DOHH2 (cell line): ENCODE measurements around the gene SLC15A2.

Source experiments
- H3F3A ChIP-seq: fragments of 200-600 bp; sonication (generic), shearing (Covaris generic); 2 replicates; pipeline ENCODE4 v1.6.0; 2016; ENCODE audit warnings: antibody characterized with exemption, mild to moderate bottlenecking; ENCODE audit not compliant: control insufficient read depth, insufficient read depth
- H3K27ac ChIP-seq: fragments of 200-600 bp; sonication (generic); 2 replicates; pipeline ENCODE4 v1.5.1; 2014; ENCODE audit warnings: low read depth, mild to moderate bottlenecking, low read length, moderate library complexity
- H3K27me3 ChIP-seq: fragments of 200-600 bp; sonication (generic); 2 replicates; pipeline ENCODE4 v1.6.1; 2014; ENCODE audit warnings: mild to moderate bottlenecking, low read length, mixed read lengths; ENCODE audit not compliant: control insufficient read depth
- H3K36me3 ChIP-seq: fragments of 200-600 bp; sonication (generic); 2 replicates; pipeline ENCODE4 v1.6.1; 2014; ENCODE audit warnings: mild to moderate bottlenecking, low read length, moderate library complexity, mixed read lengths; ENCODE audit not compliant: control insufficient read depth
- H3K4me1 ChIP-seq: fragments of 200-600 bp; sonication (generic); 2 replicates; pipeline ENCODE4 v1.6.1; 2014; ENCODE audit warnings: mild to moderate bottlenecking, low read length, mixed read lengths; ENCODE audit not compliant: control insufficient read depth
- H3K4me2 ChIP-seq: fragments of 200-600 bp; sonication (generic); 2 replicates; pipeline ENCODE4 v1.6.0; 2014; ENCODE audit warnings: mild to moderate bottlenecking, low read length, moderate library complexity
- H3K4me3 ChIP-seq: fragments of 200-600 bp; sonication (generic); 2 replicates; pipeline ENCODE4 v1.5.1; 2014; ENCODE audit warnings: mild to moderate bottlenecking, low read length, mixed read lengths
- H3K79me2 ChIP-seq: fragments of 200-600 bp; sonication (generic); 2 replicates; pipeline ENCODE4 v1.6.1; 2014; ENCODE audit warnings: mild to moderate bottlenecking, low read length, mixed read lengths; ENCODE audit not compliant: control insufficient read depth
- H3K9me2 ChIP-seq: fragments of 200-600 bp; sonication (generic); replicated peaks from 2 replicates; pipeline ENCODE4 v1.6.1; 2014; ENCODE audit warnings: mild to moderate bottlenecking, low read length, mixed read lengths; ENCODE audit not compliant: control insufficient read depth
- H3K9me3 ChIP-seq: fragments of 200-600 bp; sonication (generic); 2 replicates; pipeline ENCODE4 v1.6.1; 2014; ENCODE audit warnings: antibody characterized with exemption, low read length, mixed read lengths; ENCODE audit not compliant: control insufficient read depth, insufficient read depth
- H4K20me1 ChIP-seq: fragments of 200-600 bp; sonication (generic); 2 replicates; pipeline ENCODE4 v1.6.0; 2014; ENCODE audit warnings: low read depth, mild to moderate bottlenecking, antibody characterized with exemption, low read length, moderate library complexity; ENCODE audit not compliant: control insufficient read depth, insufficient read depth
- EZH2phosphoT487 ChIP-seq: fragments of 200-600 bp; sonication (generic); IDR thresholded peaks from 2 replicates; pipeline ENCODE4 v1.6.1; 2017; ENCODE audit warnings: borderline replicate concordance, mild to moderate bottlenecking, antibody characterized with exemption, low read length, moderate library complexity, mixed read lengths
- TF ChIP-seq, protein P1 (sequence below): fragments of 200-600 bp; sonication (generic); IDR thresholded peaks from one replicate; pipeline ENCODE4 v1.5.1; 2014; ENCODE audit warnings: antibody characterized with exemption, mild to moderate bottlenecking, low read depth, low read length; ENCODE audit not compliant: poor library complexity, severe bottlenecking

SLC15A2 gene

DNA sequence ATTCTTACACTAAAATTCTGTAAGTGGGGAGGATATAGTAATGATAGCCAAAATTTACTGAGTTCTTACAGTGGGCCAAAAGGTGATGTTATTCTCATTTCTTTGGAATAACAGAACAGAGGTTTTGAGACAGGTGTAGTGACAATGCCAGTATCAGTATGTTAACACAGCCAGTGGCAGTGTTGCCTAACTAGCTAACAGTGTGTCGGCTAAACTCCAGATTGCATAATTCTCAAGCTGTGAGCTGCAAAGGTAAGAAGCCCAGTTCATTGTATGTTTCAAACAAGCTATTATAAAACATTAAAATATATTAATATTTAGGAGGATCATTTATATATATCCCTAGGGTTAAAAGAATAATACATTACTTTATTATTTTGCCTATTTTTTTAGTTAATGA is 920 bp downstream of the SLC15A2 start:
- H4K20me1 ChIP-seq: no peaks in the 10 kb centered on the region
- no peak overlapping the region for H3K27ac ChIP-seq
- no peaks in the 10 kb centered on the region for H3K9me2 ChIP-seq
- no peak overlapping the region for H3K4me3 ChIP-seq
- H3K36me3 ChIP-seq: peaks cover 59% of the 10 kb centered on the region
- no peaks in the 10 kb centered on the region for H3K79me2 ChIP-seq
- no peak for TF ChIP-seq EZH2phosphoT487
- TF ChIP-seq, protein P1, sequence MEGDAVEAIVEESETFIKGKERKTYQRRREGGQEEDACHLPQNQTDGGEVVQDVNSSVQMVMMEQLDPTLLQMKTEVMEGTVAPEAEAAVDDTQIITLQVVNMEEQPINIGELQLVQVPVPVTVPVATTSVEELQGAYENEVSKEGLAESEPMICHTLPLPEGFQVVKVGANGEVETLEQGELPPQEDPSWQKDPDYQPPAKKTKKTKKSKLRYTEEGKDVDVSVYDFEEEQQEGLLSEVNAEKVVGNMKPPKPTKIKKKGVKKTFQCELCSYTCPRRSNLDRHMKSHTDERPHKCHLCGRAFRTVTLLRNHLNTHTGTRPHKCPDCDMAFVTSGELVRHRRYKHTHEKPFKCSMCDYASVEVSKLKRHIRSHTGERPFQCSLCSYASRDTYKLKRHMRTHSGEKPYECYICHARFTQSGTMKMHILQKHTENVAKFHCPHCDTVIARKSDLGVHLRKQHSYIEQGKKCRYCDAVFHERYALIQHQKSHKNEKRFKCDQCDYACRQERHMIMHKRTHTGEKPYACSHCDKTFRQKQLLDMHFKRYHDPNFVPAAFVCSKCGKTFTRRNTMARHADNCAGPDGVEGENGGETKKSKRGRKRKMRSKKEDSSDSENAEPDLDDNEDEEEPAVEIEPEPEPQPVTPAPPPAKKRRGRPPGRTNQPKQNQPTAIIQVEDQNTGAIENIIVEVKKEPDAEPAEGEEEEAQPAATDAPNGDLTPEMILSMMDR: no peak
- H3K4me2 ChIP-seq: no peak overlapping the region
- no peaks in the 10 kb centered on the region for H3K4me1 ChIP-seq
- H3K27me3 ChIP-seq: no peaks in the 10 kb centered on the region
- H3F3A ChIP-seq: 0 out of 2 replicates have a peak, but pooled peaks cover 8% of the 10 kb centered on the region
- no peaks in the 10 kb centered on the region for H3K9me3 ChIP-seq

DNA sequence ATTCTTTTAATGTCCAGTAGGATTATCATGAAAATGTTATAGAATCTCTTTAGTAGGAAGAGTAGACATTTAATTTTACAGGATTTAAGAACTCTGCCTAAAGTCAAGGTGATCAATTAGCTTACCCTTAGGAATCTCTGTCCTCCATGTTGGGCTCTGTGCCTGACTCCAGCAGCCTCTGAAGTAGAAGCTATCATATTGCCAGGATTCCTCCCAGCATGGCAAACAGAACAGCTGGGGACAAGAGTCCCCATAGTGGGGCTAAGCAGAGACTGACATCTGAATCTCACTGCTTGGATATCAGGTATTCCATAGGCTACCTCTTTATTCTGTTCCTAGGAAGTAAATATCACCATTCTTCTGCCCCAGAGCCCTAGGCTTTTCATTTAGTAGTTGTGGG is 1.5 kb downstream of the SLC15A2 start:
- Histone ChIP-seq H3K4me3 (no peak overlapping the region), H3K79me2 (no peaks in the 10 kb centered on the region), H3K4me1 (no peaks in the 10 kb centered on the region), H3K36me3 (peaks cover 64% of the 10 kb centered on the region), H3K27ac (no peak overlapping the region), H3F3A (0 out of 2 replicates have a peak, but pooled peaks cover 8% of the 10 kb centered on the region), H4K20me1 (no peaks in the 10 kb centered on the region), H3K27me3 (no peaks in the 10 kb centered on the region), H3K4me2 (no peak overlapping the region), H3K9me2 (no peaks in the 10 kb centered on the region), H3K9me3 (no peaks in the 10 kb centered on the region)
- no peak for TF ChIP-seq EZH2phosphoT487
- TF ChIP-seq, protein P1: no peak

DNA sequence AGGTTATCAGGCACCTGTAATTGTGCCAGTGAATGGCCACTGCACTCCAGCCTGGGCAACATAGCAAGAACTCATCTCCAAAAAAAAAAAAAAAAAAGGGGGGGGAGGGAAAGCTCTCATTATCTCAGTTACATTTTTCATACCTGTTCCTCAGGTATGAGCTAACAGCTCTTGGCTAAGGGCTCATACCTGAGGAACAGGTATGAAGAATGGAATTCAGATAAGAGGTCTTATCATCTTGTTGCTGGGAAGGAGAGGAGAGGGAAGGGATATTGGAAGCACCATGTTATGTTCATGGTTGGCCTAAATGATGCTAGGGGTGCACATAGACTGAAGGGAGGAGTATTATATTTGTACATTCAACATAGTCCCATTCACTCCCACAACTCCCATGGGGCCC is 2.6 kb downstream of the SLC15A2 start:
- H3K27ac ChIP-seq: no peak overlapping the region
- TF ChIP-seq, protein P1: no peak
- no peak for TF ChIP-seq EZH2phosphoT487
- peaks cover 70% of the 10 kb centered on the region for H3K36me3 ChIP-seq
- no peaks in the 10 kb centered on the region for H4K20me1 ChIP-seq
- no peaks in the 10 kb centered on the region for H3K9me3 ChIP-seq
- no peak overlapping the region for H3K4me2 ChIP-seq
- H3K79me2 ChIP-seq: no peaks in the 10 kb centered on the region
- H3K27me3 ChIP-seq: no peaks in the 10 kb centered on the region
- 0 out of 2 replicates have a peak, but pooled peaks cover 6% of the 10 kb centered on the region for H3F3A ChIP-seq
- no peak overlapping the region for H3K4me3 ChIP-seq
- H3K4me1 ChIP-seq: no peaks in the 10 kb centered on the region
- no peaks in the 10 kb centered on the region for H3K9me2 ChIP-seq
